Liver (tissue), 9 donors: ENCODE data around the gene CREB3L1. TPM values are rescaled to one million over a fixed set of nuclear protein-coding genes. Genes with fewer than 3 reads are reported as not detected.

Source experiments
- DNase-seq: peaks from one replicate; pipeline ENCODE4 v3.0.0-alpha.2; 2017; ENCODE audit warnings: low spot score
- H3K27ac ChIP-seq, 2 donors: one replicate each; pipeline ENCODE4 v1.7.0; 2013; ENCODE audit warnings: inconsistent platforms in 2 of 2, low read length in 2 of 2, control low read depth in 1 of 2, low read depth in 1 of 2, mild to moderate bottlenecking in 1 of 2
- H3K27me3 ChIP-seq, 4 donors: one replicate each; pipeline versions ENCODE4 v1.6.1 to v1.7.0; 2013; ENCODE audit warnings: low read length in 3 of 4, inconsistent platforms in 1 of 4, mild to moderate bottlenecking in 1 of 4, moderate library complexity in 1 of 4; ENCODE audit not compliant: control insufficient read depth in 4 of 4, insufficient read depth in 4 of 4
- H3K36me3 ChIP-seq, 4 donors: one replicate each; pipeline versions ENCODE4 v1.6.1 to v1.7.0; 2013; ENCODE audit warnings: low read length in 3 of 4, mild to moderate bottlenecking in 3 of 4, low read depth in 1 of 4, moderate library complexity in 1 of 4; ENCODE audit not compliant: control insufficient read depth in 4 of 4, insufficient read depth in 3 of 4
- H3K4me1 ChIP-seq, 4 donors: one replicate each; pipeline versions ENCODE4 v1.6.1 to v1.7.0; 2013; ENCODE audit warnings: low read length in 3 of 4, mild to moderate bottlenecking in 3 of 4, moderate library complexity in 1 of 4; ENCODE audit not compliant: control insufficient read depth in 4 of 4, insufficient read depth in 4 of 4
- H3K4me3 ChIP-seq, 3 donors: one replicate each; pipeline versions ENCODE4 v1.6.1 to v1.7.0; 2013; ENCODE audit warnings: low read length in 3 of 3, control low read depth in 1 of 3, low read depth in 1 of 3, mild to moderate bottlenecking in 1 of 3
- H3K9ac ChIP-seq, 2 donors: one replicate each; pipeline ENCODE4 v1.7.0; 2013; ENCODE audit warnings: low read length in 2 of 2, mild to moderate bottlenecking in 2 of 2, moderate library complexity in 2 of 2, control low read depth in 1 of 2, low read depth in 1 of 2
- H3K9me3 ChIP-seq, 4 donors: one replicate each; pipeline versions ENCODE4 v1.6.1 to v1.7.0; 2013; ENCODE audit warnings: low read length in 3 of 4; ENCODE audit not compliant: control insufficient read depth in 4 of 4
- ATF3 ChIP-seq: IDR thresholded peaks from 2 replicates; pipeline ENCODE4 v1.6.1; 2016; ENCODE audit warnings: antibody characterized with exemption
- CTCF ChIP-seq: fragments of 150-350 bp; IDR thresholded peaks from 2 replicates; pipeline ENCODE4 v1.5.1; 2017; ENCODE audit warnings: improper control_type of control experiment, low read depth, low read length; ENCODE audit not compliant: missing input control
- EGR1 ChIP-seq, 2 donors: IDR thresholded peaks; 2 replicates each; pipeline ENCODE4 v1.6.1; 2016 to 2018; ENCODE audit warnings: antibody characterized with exemption in 2 of 2, low read depth in 2 of 2
- FOXA1 ChIP-seq: IDR thresholded peaks from 2 replicates; pipeline ENCODE4 v1.6.1; 2016; ENCODE audit warnings: antibody characterized with exemption
- FOXA2 ChIP-seq: IDR thresholded peaks from 2 replicates; pipeline ENCODE4 v1.6.1; 2016; ENCODE audit warnings: antibody characterized with exemption
- GABPA ChIP-seq, 2 donors: IDR thresholded peaks in 1 of 2; conservative IDR thresholded peaks in 1 of 2; 2 replicates each; pipeline ENCODE4 v1.6.1; 2016; ENCODE audit warnings: antibody characterized with exemption in 2 of 2, mild to moderate bottlenecking in 1 of 2, moderate library complexity in 1 of 2
- HNF4A ChIP-seq, 2 donors: conservative IDR thresholded peaks; 2 replicates each; pipeline ENCODE4 v1.6.1; 2016; ENCODE audit warnings: antibody characterized with exemption in 2 of 2, mild to moderate bottlenecking in 2 of 2
- HNF4G ChIP-seq: IDR thresholded peaks from 2 replicates; pipeline ENCODE4 v1.6.1; 2016; ENCODE audit warnings: antibody characterized with exemption
- JUND ChIP-seq, 2 donors: IDR thresholded peaks; 2 replicates each; pipeline ENCODE4 v1.6.1; 2016; ENCODE audit warnings: antibody characterized with exemption in 2 of 2
- MAX ChIP-seq: IDR thresholded peaks from 2 replicates; pipeline ENCODE4 v1.6.1; 2016; ENCODE audit warnings: antibody characterized with exemption
- NR2F2 ChIP-seq: IDR thresholded peaks from 2 replicates; pipeline ENCODE4 v1.6.1; 2016; ENCODE audit warnings: antibody characterized with exemption
- RAD21 ChIP-seq, 2 donors: IDR thresholded peaks; 2 replicates each; pipeline ENCODE4 v1.6.1; 2016; ENCODE audit warnings: antibody characterized with exemption in 2 of 2, mild to moderate bottlenecking in 2 of 2
- REST ChIP-seq: IDR thresholded peaks from 2 replicates; pipeline ENCODE4 v1.6.1; 2016; ENCODE audit warnings: antibody characterized with exemption, mild to moderate bottlenecking
- RXRA ChIP-seq, 2 donors: IDR thresholded peaks; 2 replicates each; pipeline ENCODE4 v1.6.1; 2017 to 2018; ENCODE audit warnings: antibody characterized with exemption in 2 of 2, mild to moderate bottlenecking in 1 of 2
- SP1 ChIP-seq: IDR thresholded peaks from 2 replicates; pipeline ENCODE4 v1.6.1; 2018; ENCODE audit warnings: antibody characterized with exemption, mild to moderate bottlenecking
- TAF1 ChIP-seq: conservative IDR thresholded peaks from 2 replicates; pipeline ENCODE4 v1.6.1; 2016; ENCODE audit warnings: antibody characterized with exemption, mild to moderate bottlenecking
- YY1 ChIP-seq: IDR thresholded peaks from 2 replicates; pipeline ENCODE4 v1.6.1; 2016; ENCODE audit warnings: antibody characterized with exemption, mild to moderate bottlenecking
- ZBTB33 ChIP-seq: IDR thresholded peaks from 2 replicates; pipeline ENCODE4 v1.6.1; 2016; ENCODE audit warnings: antibody characterized with exemption
- WGBS: extraction: QIAGEN DNeasy Blood & Tissue Kit; methylation state at CpG from one replicate; pipeline ENCODE4 v1.1.7; 2013; 5-methylcytosine and 5-hydroxymethylcytosine counted together
- polyA plus RNA-seq, 2 donors: library from polyadenylated mRNA; stranded (reverse) in 1 of 2; unstranded in 1 of 2; fragments of 200-250 nt in 1 of 2; fragments of >200 nt in 1 of 2; fragmentation: Nextera tagmentation in 1 of 2; extraction: Ambion mirVana in 1 of 2; gene quantifications; one replicate each; pipeline versions ENCODE4 v1.2.1 to v1.2.3, GENCODE V29; 2013 to 2015
- total RNA-seq, 2 donors: library from RNA; depleted of rRNA; stranded (reverse); fragments of >200 nt; gene quantifications; one replicate each; pipeline ENCODE4 v1.2.3, GENCODE V29; 2014
- donor health status: healthy.
- donor health status: healthy.
- donor health status: healthy.
- donor health status: healthy.
- donor health status: healthy.

CREB3L1 gene
- total and polyA plus RNA-seq, 4 donors: 0.14 to 1.3 (median 0.33) TPM

- Histone ChIP-seq H3K4me3 (no peak overlapping the region), H3K27me3 (peaks cover 0 to 4% (median 0%) of the 10 kb centered on the region in 4 donors), H3K4me1 (peaks cover 0 to 4% (median 0%) of the 10 kb centered on the region in 4 donors), H3K9me3 (no peaks in the 10 kb centered on the region), H3K9ac (no peak overlapping the region), H3K27ac (no peak overlapping the region), H3K36me3 (no peaks in the 10 kb centered on the region)
- TF ChIP-seq RXRA (IDR thresholded peaks at IDR 0.05) (no peak), RAD21 (IDR thresholded peaks at IDR 0.05) (no peak), GABPA (IDR thresholded peaks at IDR 0.05 in 1 of 2, conservative IDR thresholded peaks at IDR 0.05 in 1 of 2) (no peak), NR2F2 (no peak), ZBTB33 (no peak), JUND (IDR thresholded peaks at IDR 0.05) (no peak)
- no peak for DNase-seq
- WGBS: 82% methylated on average over 2 of the region's 2 CpGs
These were observed 26.8 kb upstream of the CREB3L1 start for GRCh38 chr11:46250745-46251052.

GRCh38 chr11:46251954-46252353, 25.5 kb upstream of the CREB3L1 start:
- H3K27me3 ChIP-seq: peaks cover 0 to 4% (median 0%) of the 10 kb centered on the region in 4 donors
- H3K36me3 ChIP-seq: no peaks in the 10 kb centered on the region
- peaks cover 0 to 4% (median 0%) of the 10 kb centered on the region in 4 donors for H3K4me1 ChIP-seq
- no peak overlapping the region for H3K9ac ChIP-seq
- WGBS: 69% methylated on average over 6 of the region's 6 CpGs
- no peak overlapping the region for H3K27ac ChIP-seq
- H3K9me3 ChIP-seq: no peaks in the 10 kb centered on the region
- TF ChIP-seq TAF1 (no peak), EGR1 (IDR thresholded peaks at IDR 0.05; ENCODE audit: low read depth in 2 of 2) (no peak), CTCF (no peak), RAD21 (IDR thresholded peaks at IDR 0.05) (no peak), REST (no peak), NR2F2 (no peak), YY1 (no peak), GABPA (IDR thresholded peaks at IDR 0.05 in 1 of 2, conservative IDR thresholded peaks at IDR 0.05 in 1 of 2) (no peak), FOXA1 (no peak), FOXA2 (no peak), JUND (IDR thresholded peaks at IDR 0.05) (no peak), MAX (no peak), HNF4A (conservative IDR thresholded peaks at IDR 0.05) (no peak), SP1 (no peak), ATF3 (no peak), HNF4G (no peak), ZBTB33 (no peak), RXRA (IDR thresholded peaks at IDR 0.05) (no peak)
- no peak for DNase-seq
- no peak overlapping the region for H3K4me3 ChIP-seq
